NCI-H345 treated with DMSO at 0.1 percent for 48 hours (cell line): ENCODE data around the gene IDH1.
"Not testable (repeated sequence)": the region's sequence is repeated elsewhere in the genome, so short reads cannot be mapped to it uniquely, and the experiment has no call there.

ENCODE experiments used
- DNase-seq: peaks from one replicate; lab custom pipeline; 2025; ENCODE audit not compliant: unreplicated experiment; lab: John Stamatoyannopoulos, UW

IDH1 gene

DNA sequence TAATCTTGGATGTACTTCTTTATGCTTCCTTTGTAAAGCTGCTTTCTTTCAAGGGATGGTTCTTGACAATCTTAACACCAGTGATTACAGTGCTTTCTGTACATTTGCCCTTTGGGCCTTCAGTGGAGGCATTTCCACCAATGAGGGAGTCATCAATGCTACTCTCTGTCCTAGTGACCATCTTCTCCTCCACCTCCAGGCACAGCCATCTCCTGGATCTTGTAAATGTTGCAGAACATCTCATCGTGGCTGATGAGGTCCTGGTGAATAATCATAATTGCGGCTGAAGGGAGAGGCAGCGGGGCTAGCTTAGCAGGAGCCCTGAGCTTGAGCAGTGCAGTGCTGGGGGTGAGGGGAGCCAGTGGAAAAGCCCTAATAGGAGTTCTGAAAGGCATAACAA, 32.5 kb downstream of the IDH1 start:
- DNase-seq = no peak

GRCh38 chr2:208221873-208222272, 33.0 kb downstream of the IDH1 start:
- not testable (repeated sequence) for DNase-seq

DNA sequence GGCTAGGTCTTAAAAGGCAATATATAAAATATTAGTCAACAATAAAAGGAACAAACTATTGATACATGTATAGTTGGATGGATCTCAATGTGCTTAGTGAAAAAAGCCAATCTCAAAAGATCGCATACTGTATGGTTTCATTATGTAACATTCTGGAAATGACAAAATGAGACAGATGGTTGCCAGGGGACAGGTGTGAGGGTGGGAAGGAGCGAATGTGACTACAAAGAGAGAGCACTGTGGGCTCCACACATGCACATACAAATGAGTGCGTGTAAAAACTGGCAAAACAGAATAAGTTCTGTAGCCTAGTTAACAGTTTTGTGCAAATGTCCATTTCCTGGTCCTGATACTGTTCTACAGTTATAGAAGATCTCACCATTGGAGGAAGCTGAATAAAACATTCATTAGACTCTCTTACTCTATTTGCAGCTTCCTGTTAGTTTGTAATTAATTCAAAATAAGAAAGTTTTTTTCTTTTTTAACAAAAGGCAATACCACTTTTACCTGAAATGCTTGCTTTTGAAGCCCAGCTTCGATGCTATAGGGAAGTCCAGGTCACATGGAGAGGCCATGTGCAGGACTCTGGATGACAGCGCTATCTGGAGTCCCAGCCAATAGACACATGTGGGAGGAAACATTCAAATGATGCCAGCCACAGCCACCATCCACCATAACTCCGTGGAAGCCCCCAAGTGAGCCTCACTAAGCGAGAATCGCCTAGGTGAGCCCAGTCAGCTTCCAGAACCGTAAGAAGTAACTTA, 44.0 kb downstream of the IDH1 start:
- DNase-seq = no peak

GRCh38 chr2:208208335-208209085, 46.4 kb downstream of the IDH1 start:
- no peak for DNase-seq

DNA sequence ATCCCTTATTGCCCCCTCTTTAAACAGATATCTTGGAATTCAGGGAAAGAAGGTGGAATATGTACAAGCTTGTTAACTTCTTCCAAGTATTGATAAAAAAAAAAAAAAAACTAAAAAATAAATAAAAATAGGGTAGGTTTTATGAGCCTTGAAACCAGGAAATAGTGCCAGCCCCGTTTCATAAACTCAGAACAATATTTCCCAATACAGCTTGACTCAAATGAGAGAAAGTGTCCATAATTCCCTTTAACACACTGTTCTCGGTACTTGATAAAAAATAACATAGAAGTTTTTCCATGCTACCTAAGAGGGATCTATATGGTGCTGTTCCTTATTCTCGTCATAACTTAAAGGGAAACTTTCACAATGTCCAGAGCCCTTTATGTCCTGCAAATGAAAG, 47.1 kb downstream of the IDH1 start:
- DNase-seq = no peak

DNA sequence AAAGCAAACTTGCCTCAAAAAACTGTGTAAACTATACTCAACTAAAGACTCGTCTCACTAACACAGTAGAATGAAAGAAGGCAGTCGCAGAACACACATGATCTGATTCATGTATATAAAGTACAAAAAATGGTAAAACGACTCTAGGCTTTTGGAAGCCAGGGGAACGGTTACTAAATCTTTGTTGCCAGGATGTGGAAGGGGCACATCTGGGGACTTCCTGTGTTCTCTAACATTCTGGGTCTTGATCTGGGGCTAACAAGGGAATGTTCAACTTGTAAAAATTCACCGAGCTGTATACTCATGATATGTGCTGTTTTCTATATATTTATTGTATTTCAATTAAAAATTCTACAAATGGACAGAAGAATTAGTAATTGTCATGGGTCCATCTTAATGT, 50.7 kb downstream of the IDH1 start:
- no peak for DNase-seq

DNA sequence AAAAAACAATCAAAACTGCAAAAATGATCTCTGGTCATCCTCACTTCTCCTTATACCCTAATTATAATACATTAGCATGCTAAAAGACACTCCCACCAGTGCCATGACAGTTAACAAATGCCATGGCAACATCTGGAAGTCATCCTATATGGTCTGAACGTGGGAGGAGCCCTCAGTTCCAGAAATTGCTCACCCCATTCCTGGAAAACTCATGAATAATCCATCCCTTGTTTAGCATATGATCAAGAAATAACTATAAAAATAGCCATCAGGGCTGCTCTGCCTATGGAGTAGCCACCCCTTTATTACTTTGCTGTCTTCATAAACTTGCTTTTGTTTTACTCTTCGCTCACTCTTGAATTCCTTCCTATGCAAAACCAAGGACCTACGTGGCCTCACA, 59.3 kb downstream of the IDH1 start:
- DNase-seq = no peak

- no peak for DNase-seq
Measured at GRCh38 chr2:208192611-208193236, 62.1 kb downstream of the IDH1 start.

DNA sequence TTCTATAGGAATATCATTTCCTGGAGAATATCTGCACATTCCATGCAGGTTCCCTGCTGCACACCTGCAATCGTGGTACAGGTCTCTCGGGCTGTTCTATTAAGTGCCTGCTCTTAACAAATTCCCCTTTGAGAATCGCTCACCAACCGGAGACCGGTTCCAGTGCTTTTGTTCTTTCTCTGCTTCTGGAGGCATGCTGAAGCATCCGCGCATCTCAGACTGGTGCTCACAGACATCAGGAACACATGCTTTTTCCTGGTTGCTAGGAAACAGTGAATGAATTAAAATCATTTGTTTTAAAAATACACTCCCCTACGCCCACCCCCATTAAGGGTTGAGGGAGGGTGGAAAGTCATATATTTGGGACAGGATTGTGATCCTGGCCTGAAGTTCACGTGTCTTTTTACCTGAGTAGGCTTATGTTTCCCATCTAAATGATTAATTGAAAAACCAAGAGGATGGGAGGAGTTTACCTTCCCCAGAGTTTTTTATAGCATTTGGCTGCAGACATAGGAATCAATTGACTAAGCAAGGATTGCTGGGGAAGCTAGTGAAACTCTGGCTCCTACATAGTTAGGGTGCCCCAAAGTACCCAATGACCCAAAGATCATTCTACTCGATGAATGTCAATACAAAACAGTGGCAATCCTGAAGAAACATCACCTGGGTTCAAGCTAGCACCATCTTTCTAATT, 64.9 kb downstream of the IDH1 start, which contains the start of gene C2orf80:
Gene C2orf80 (minus strand): TSS at position 221 of the 694 bp plus-strand sequence. CDS start 3,044 bp downstream, outside the sequence.
- DNase-seq = no peak

GRCh38 chr2:208189069-208189809, 65.6 kb downstream of the IDH1 start:
- DNase-seq = no peak

DNA sequence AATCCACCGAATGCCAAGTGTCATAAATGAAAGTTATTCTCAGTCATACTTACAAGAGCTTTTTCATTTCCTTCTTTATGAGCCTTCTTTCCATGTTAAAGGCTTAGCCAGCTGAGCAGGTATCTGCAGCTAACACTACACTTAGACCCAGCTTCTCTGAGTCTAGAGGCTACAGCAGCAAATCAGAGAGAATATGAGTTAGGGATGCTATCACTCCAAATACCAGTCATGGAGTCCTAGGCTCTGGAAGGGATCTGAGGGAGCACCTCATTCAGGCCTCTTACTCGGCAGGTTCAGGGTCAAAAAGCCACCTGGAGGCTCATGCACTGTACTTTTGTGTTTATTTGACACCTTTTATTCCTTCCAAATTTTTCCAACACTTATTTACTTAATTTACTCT, 68.0 kb downstream of the IDH1 start:
- DNase-seq = no peak

- DNase-seq = no peak
Measured at GRCh38 chr2:208186465-208186864, 68.4 kb downstream of the IDH1 start.
